HCT116 (cell line): ENCODE data around the gene CENPC. TPM values are rescaled to one million over a fixed set of nuclear protein-coding genes. Genes with fewer than 3 reads are reported as not detected.

Experiments used
- ATAC-seq: fragments of 200-7000 bp; cut with Tn5 transposase; 2 replicates; pipeline ENCODE4 v1.9.1; 2020; ENCODE audit warnings: mild to moderate bottlenecking, moderate library complexity
- BruUV-seq: library from RNA; stranded (reverse); fragments of 400-500 nt; replicated peaks from 2 replicates; lab custom pipeline; 2021; lab: Mats Ljungman, UMichigan
- CTCF ChIA-PET: fragments of 300-600 bp; sonication (Branson Sonifier 250); formaldehyde crosslinking; loops from one replicate; lab custom pipeline; 2021; ENCODE audit warnings: antibody characterized with exemption; lab: Charles Lee
- POLR2A ChIA-PET: fragments of 300-600, 350-600 bp; sonication (Branson Sonifier 250); formaldehyde crosslinking; loops from one replicate; lab custom pipeline; 2021; ENCODE audit warnings: antibody characterized with exemption; lab: Charles Lee
- RAD21 ChIA-PET, 2 experiments: fragments of 300-600 bp; sonication (Branson Sonifier 250); formaldehyde crosslinking; loops; one replicate each; lab custom pipeline; 2023; ENCODE audit warnings: low total read pairs in 2 of 2; ENCODE audit not compliant: uncharacterized antibody in 2 of 2, unreplicated experiment in 2 of 2, low non-redundant PET in 1 of 2; lab: Charles Lee
- DNase-seq: peaks from one replicate; pipeline ENCODE4 v3.0.0-alpha.2; 2010; ENCODE audit warnings: low read depth, low spot score
- H2AFZ ChIP-seq: fragments of 200-600 bp; shearing (Covaris generic), sonication (generic); 2 replicates; pipeline ENCODE4 v1.6.1; 2017; ENCODE audit warnings: low read depth, mixed run types, mixed read lengths, antibody characterized with exemption, low read length; ENCODE audit not compliant: poor library complexity, severe bottlenecking
- H3K27ac ChIP-seq: 2 replicates; pipeline ENCODE4 v1.5.1; 2012; ENCODE audit warnings: low read depth, low read length
- H3K27me3 ChIP-seq: fragments of 200-600 bp; sonication (generic); 2 replicates; pipeline ENCODE4 v1.6.1; 2016; ENCODE audit warnings: mixed run types, low read length, mixed read lengths; ENCODE audit not compliant: insufficient read depth
- H3K36me3 ChIP-seq, 2 experiments: fragments of 200-500 bp in 1 of 2; fragments of 200-600 bp in 1 of 2; sonication (Bioruptor generic) in 1 of 2; sonication (generic) in 1 of 2; 2 replicates each; pipeline versions ENCODE4 v1.5.1 to v1.6.1; 2014 to 2016; ENCODE audit warnings: low read length in 2 of 2, inconsistent platforms in 1 of 2, mixed read lengths in 1 of 2, mixed run types in 1 of 2; ENCODE audit not compliant: insufficient read depth in 2 of 2, control insufficient read depth in 1 of 2
- H3K4me1 ChIP-seq, 2 experiments: fragments of 200-600 bp in 1 of 2; sonication (generic) in 1 of 2; 2 replicates each; pipeline versions ENCODE4 v1.5.1 to v1.6.1; 2012 to 2017; ENCODE audit warnings: low read length in 2 of 2, inconsistent platforms in 1 of 2, mild to moderate bottlenecking in 1 of 2, mixed read lengths in 1 of 2, mixed run types in 1 of 2, moderate library complexity in 1 of 2; ENCODE audit not compliant: insufficient read depth in 2 of 2, control insufficient read depth in 1 of 2
- H3K4me2 ChIP-seq: fragments of 200-600 bp; sonication (generic); 2 replicates; pipeline ENCODE4 v1.6.1; 2017; ENCODE audit warnings: mixed run types, low read length, mixed read lengths
- H3K4me3 ChIP-seq, 2 experiments: fragments of 200-600 bp in 1 of 2; sonication (generic) in 1 of 2; replicated peaks in 1 of 2; 2 replicates each; pipeline ENCODE4 v1.5.1; 2011 to 2016; ENCODE audit warnings: low read length in 2 of 2, control low read depth in 1 of 2, low read depth in 1 of 2, mild to moderate bottlenecking in 1 of 2, mixed read lengths in 1 of 2, mixed run types in 1 of 2
- H3K79me2 ChIP-seq: fragments of 200-600 bp; sonication (generic); 2 replicates; pipeline ENCODE4 v1.6.1; 2017; ENCODE audit warnings: mild to moderate bottlenecking, mixed run types, low read length, moderate library complexity, mixed read lengths; ENCODE audit not compliant: insufficient read depth
- H3K9ac ChIP-seq: fragments of 200-600 bp; sonication (generic); 2 replicates; pipeline ENCODE4 v1.6.1; 2016; ENCODE audit warnings: low read length, mixed read lengths
- H3K9me2 ChIP-seq: fragments of 200-600 bp; sonication (generic), shearing (Covaris generic); 2 replicates; pipeline ENCODE4 v1.6.1; 2017; ENCODE audit warnings: mixed run types, mild to moderate bottlenecking, moderate library complexity; ENCODE audit not compliant: insufficient read depth
- H3K9me3 ChIP-seq, 2 experiments: fragments of 200-500 bp in 1 of 2; fragments of 200-600 bp in 1 of 2; sonication (Bioruptor generic) in 1 of 2; sonication (generic) in 1 of 2; 2 replicates each; pipeline ENCODE4 v1.6.1; 2014 to 2017; ENCODE audit warnings: low read length in 2 of 2, mixed read lengths in 2 of 2, inconsistent platforms in 1 of 2, low read depth in 1 of 2, mild to moderate bottlenecking in 1 of 2, mixed run types in 1 of 2, moderate library complexity in 1 of 2; ENCODE audit not compliant: control insufficient read depth in 1 of 2, insufficient read depth in 1 of 2
- H4K20me1 ChIP-seq: fragments of 200-600 bp; sonication (generic), shearing (Covaris generic); 2 replicates; pipeline ENCODE4 v1.6.1; 2017; ENCODE audit warnings: mixed run types, mild to moderate bottlenecking, moderate library complexity; ENCODE audit not compliant: insufficient read depth
- CBX3 ChIP-seq: IDR thresholded peaks from 2 replicates; pipeline ENCODE4 v1.6.1; 2012; ENCODE audit warnings: low read depth
- CEBPB ChIP-seq: IDR thresholded peaks from 2 replicates; pipeline ENCODE4 v1.6.1; 2012; ENCODE audit warnings: low read depth
- EGR1 ChIP-seq: IDR thresholded peaks from 2 replicates; pipeline ENCODE4 v1.6.1; 2012; ENCODE audit warnings: low read depth
- ELF1 ChIP-seq: IDR thresholded peaks from 2 replicates; pipeline ENCODE4 v1.6.1; 2012; ENCODE audit warnings: low read depth, borderline replicate concordance
- EZH2 ChIP-seq: fragments of 200-600 bp; sonication (generic); IDR thresholded peaks from 2 replicates; pipeline ENCODE4 v1.6.1; 2017; ENCODE audit warnings: antibody characterized with exemption, mixed run types
- EZH2phosphoT487 ChIP-seq: fragments of 200-600 bp; IDR thresholded peaks from 2 replicates; pipeline ENCODE4 v1.6.1; 2018; ENCODE audit warnings: antibody characterized with exemption, borderline replicate concordance
- FOSL1 ChIP-seq: IDR thresholded peaks from 2 replicates; pipeline ENCODE4 v1.6.1; 2012; ENCODE audit warnings: low read depth
- JUND ChIP-seq: IDR thresholded peaks from 2 replicates; pipeline ENCODE4 v1.6.1; 2012
- POLR2A ChIP-seq: IDR thresholded peaks from 2 replicates; pipeline ENCODE4 v1.7.0; 2011; ENCODE audit warnings: borderline replicate concordance; ENCODE audit not compliant: insufficient read depth, insufficient read length; ENCODE audit errors: extremely low read depth
- POLR2AphosphoS5 ChIP-seq: IDR thresholded peaks from 2 replicates; pipeline ENCODE4 v1.6.1; 2011; ENCODE audit warnings: mild to moderate bottlenecking, low read depth, low read length, moderate library complexity
- RAD21 ChIP-seq: IDR thresholded peaks from 2 replicates; pipeline ENCODE4 v1.6.1; 2012; ENCODE audit warnings: low read depth, mild to moderate bottlenecking
- SIN3A ChIP-seq: IDR thresholded peaks from 2 replicates; pipeline ENCODE4 v1.6.1; 2012; ENCODE audit warnings: low read depth
- SRF ChIP-seq: IDR thresholded peaks from 2 replicates; pipeline ENCODE4 v1.6.1; 2012; ENCODE audit warnings: low read depth
- YY1 ChIP-seq: IDR thresholded peaks from 2 replicates; pipeline ENCODE4 v1.6.1; 2011; ENCODE audit warnings: low read length, low read depth, moderate library complexity, mild to moderate bottlenecking; ENCODE audit not compliant: insufficient replicate concordance; ENCODE audit errors: extremely low read depth
- ZNF274 ChIP-seq: fragments of 200-500 bp; sonication (Bioruptor generic); IDR thresholded peaks from 2 replicates; pipeline ENCODE4 v1.6.1; 2014; ENCODE audit warnings: mild to moderate bottlenecking, low read depth, low read length, inconsistent platforms
- intact Hi-C: fragments of 100-400 bp; cut with micrococcal nuclease; formaldehyde crosslinking; loops from 2 replicates; pipeline ENCODE4 v1.10.0; 2022
- total RNA-seq: library from RNA; stranded (reverse); gene quantifications from one replicate; pipeline ENCODE4 v1.2.1, GENCODE V29; 2021; ENCODE audit not compliant: unreplicated experiment
- TF ChIP-seq, protein P1 (sequence below): IDR thresholded peaks from 2 replicates; pipeline ENCODE4 v1.6.1; 2012; ENCODE audit warnings: low read depth
- TF ChIP-seq, protein P2 (sequence below): IDR thresholded peaks from 2 replicates; pipeline ENCODE4 v1.6.1; 2012
- TF ChIP-seq, protein P3 (sequence below): IDR thresholded peaks from 2 replicates; pipeline ENCODE4 v1.6.1; 2012
- TF ChIP-seq, protein P4 (sequence below): IDR thresholded peaks from 2 replicates; pipeline ENCODE4 v1.6.1; 2011; ENCODE audit warnings: mild to moderate bottlenecking, low read length, moderate library complexity; ENCODE audit not compliant: insufficient replicate concordance; ENCODE audit errors: extremely low read depth

Gene CENPC
- total RNA-seq, 1 experiment from 2014 or later = 15.4 TPM

- no peaks in the 10 kb centered on the region for H3K36me3 ChIP-seq
- H4K20me1 ChIP-seq = no peaks in the 10 kb centered on the region
- H3K9me3 ChIP-seq = no peaks in the 10 kb centered on the region
- intact Hi-C loops = no loop called here
- H3K4me2 ChIP-seq = no peak overlapping the region
- POLR2A ChIA-PET = no interaction called here
- H3K27ac ChIP-seq = no peak overlapping the region
- DNase-seq = no peak
- no peak for ATAC-seq
- peaks cover 50% of the 10 kb centered on the region for H3K79me2 ChIP-seq
- no peaks in the 10 kb centered on the region for H3K27me3 ChIP-seq
- no peaks in the 10 kb centered on the region for H3K4me1 ChIP-seq
- no peak overlapping the region for H3K4me3 ChIP-seq
- no peaks in the 10 kb centered on the region for H3K9me2 ChIP-seq
- no peak for TF ChIP-seq JUND
- no peak for TF ChIP-seq EZH2
- TF ChIP-seq SIN3A = no peak
- no peak for TF ChIP-seq SRF
- TF ChIP-seq, protein P1, sequence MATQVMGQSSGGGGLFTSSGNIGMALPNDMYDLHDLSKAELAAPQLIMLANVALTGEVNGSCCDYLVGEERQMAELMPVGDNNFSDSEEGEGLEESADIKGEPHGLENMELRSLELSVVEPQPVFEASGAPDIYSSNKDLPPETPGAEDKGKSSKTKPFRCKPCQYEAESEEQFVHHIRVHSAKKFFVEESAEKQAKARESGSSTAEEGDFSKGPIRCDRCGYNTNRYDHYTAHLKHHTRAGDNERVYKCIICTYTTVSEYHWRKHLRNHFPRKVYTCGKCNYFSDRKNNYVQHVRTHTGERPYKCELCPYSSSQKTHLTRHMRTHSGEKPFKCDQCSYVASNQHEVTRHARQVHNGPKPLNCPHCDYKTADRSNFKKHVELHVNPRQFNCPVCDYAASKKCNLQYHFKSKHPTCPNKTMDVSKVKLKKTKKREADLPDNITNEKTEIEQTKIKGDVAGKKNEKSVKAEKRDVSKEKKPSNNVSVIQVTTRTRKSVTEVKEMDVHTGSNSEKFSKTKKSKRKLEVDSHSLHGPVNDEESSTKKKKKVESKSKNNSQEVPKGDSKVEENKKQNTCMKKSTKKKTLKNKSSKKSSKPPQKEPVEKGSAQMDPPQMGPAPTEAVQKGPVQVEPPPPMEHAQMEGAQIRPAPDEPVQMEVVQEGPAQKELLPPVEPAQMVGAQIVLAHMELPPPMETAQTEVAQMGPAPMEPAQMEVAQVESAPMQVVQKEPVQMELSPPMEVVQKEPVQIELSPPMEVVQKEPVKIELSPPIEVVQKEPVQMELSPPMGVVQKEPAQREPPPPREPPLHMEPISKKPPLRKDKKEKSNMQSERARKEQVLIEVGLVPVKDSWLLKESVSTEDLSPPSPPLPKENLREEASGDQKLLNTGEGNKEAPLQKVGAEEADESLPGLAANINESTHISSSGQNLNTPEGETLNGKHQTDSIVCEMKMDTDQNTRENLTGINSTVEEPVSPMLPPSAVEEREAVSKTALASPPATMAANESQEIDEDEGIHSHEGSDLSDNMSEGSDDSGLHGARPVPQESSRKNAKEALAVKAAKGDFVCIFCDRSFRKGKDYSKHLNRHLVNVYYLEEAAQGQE = no peak
- no peak for TF ChIP-seq RAD21
- no peak for TF ChIP-seq ELF1
- no peak for TF ChIP-seq FOSL1
- no peak for TF ChIP-seq POLR2A
- TF ChIP-seq, protein P2, sequence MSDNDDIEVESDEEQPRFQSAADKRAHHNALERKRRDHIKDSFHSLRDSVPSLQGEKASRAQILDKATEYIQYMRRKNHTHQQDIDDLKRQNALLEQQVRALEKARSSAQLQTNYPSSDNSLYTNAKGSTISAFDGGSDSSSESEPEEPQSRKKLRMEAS = no peak
- TF ChIP-seq POLR2AphosphoS5 = no peak
- TF ChIP-seq, protein P3, sequence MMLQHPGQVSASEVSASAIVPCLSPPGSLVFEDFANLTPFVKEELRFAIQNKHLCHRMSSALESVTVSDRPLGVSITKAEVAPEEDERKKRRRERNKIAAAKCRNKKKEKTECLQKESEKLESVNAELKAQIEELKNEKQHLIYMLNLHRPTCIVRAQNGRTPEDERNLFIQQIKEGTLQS = no peak
- no peak for TF ChIP-seq EZH2phosphoT487
- TF ChIP-seq EGR1 = no peak
- no peak for TF ChIP-seq YY1
- TF ChIP-seq CEBPB = no peak
- no peak for TF ChIP-seq ZNF274
- TF ChIP-seq, protein P4, sequence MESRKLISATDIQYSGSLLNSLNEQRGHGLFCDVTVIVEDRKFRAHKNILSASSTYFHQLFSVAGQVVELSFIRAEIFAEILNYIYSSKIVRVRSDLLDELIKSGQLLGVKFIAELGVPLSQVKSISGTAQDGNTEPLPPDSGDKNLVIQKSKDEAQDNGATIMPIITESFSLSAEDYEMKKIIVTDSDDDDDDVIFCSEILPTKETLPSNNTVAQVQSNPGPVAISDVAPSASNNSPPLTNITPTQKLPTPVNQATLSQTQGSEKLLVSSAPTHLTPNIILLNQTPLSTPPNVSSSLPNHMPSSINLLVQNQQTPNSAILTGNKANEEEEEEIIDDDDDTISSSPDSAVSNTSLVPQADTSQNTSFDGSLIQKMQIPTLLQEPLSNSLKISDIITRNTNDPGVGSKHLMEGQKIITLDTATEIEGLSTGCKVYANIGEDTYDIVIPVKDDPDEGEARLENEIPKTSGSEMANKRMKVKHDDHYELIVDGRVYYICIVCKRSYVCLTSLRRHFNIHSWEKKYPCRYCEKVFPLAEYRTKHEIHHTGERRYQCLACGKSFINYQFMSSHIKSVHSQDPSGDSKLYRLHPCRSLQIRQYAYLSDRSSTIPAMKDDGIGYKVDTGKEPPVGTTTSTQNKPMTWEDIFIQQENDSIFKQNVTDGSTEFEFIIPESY = no peak
- no peak for TF ChIP-seq CBX3
- no peak overlapping the region for H3K9ac ChIP-seq
- no TSS peak for BruUV-seq
- CTCF ChIA-PET = no interaction called here
- RAD21 ChIA-PET = no interaction called here
- no peak overlapping the region for H2AFZ ChIP-seq
Observed at GRCh38 chr4:67521506-67521905, 23.8 kb downstream of the CENPC start.
